Thyroid gland (tissue), 4 donors: ENCODE results near the gene PIM3.

Source experiments
- CTCF ChIP-seq, 6 experiments: fragments of 200-600 bp in 3 of 6; fragments of 450-650 bp in 3 of 6; sonication (generic) in 3 of 6; IDR thresholded peaks; one replicate each; pipeline ENCODE4 v1.5.1; 2016 to 2019; ENCODE audit warnings: antibody characterized with exemption in 6 of 6, mild to moderate bottlenecking in 2 of 6, inconsistent platforms in 1 of 6, moderate library complexity in 1 of 6
- POLR2A ChIP-seq, 2 donors: fragments of 450-650 bp; IDR thresholded peaks; one replicate each; pipeline ENCODE4 v1.6.1; 2017; ENCODE audit warnings: antibody characterized with exemption in 2 of 2, mild to moderate bottlenecking in 2 of 2, moderate library complexity in 1 of 2

GRCh38 chr22:49937758-49938564, 22.6 kb upstream of the PIM3 start:
- no peak for TF ChIP-seq CTCF (IDR thresholded peaks at IDR 0.05)
- TF ChIP-seq POLR2A (IDR thresholded peaks at IDR 0.05), result no peak
